Pancreas (tissue), 10 donors: ENCODE measurements around the gene HAO2. TPM values are rescaled to one million over a fixed set of nuclear protein-coding genes. Genes with fewer than 3 reads are reported as not detected.

Experiments used
- ATAC-seq, 4 donors: fragments of 200-7000 bp; cut with Tn5 transposase; one replicate each; pipeline versions ENCODE4 v1.8.0 to v1.9.1; 2020; ENCODE audit warnings: mild to moderate bottlenecking in 4 of 4, moderate library complexity in 4 of 4
- DNase-seq, 6 donors: peaks; one replicate each; pipeline ENCODE4 v3.0.0-alpha.2; 2020
- FAIRE-seq: peaks from 2 replicates; lab custom pipeline; 2012; peaks lifted over from hg19 to GRCh38; lab: Jason Lieb, UNC
- H3K27ac ChIP-seq, 4 donors: fragments of 200-600 bp; sonication (generic); 1 replicate in 3 of 4; 2 replicates in 1 of 4; pipeline versions ENCODE4 v1.5.0 to v1.8.0; 2020
- H3K27me3 ChIP-seq, 4 donors: fragments of 200-600 bp; one replicate each; pipeline ENCODE4 v1.8.0; 2021
- H3K36me3 ChIP-seq, 3 donors: fragments of 200-600 bp; sonication (generic) in 1 of 3; one replicate each; pipeline versions ENCODE4 v1.5.0 to v1.8.0; 2020 to 2021
- H3K4me1 ChIP-seq, 3 donors: fragments of 200-600 bp; one replicate each; pipeline ENCODE4 v1.8.0; 2021
- H3K4me3 ChIP-seq, 4 donors: fragments of 200-600 bp; sonication (generic) in 2 of 4; one replicate each; pipeline versions ENCODE4 v1.5.0 to v1.8.0; 2020 to 2021
- H3K9me3 ChIP-seq, 4 donors: fragments of 200-600 bp; one replicate each; pipeline ENCODE4 v1.8.0; 2021
- WGBS, 2 donors: extraction: QIAGEN DNeasy Blood & Tissue Kit; methylation state at CpG; one replicate each; pipeline ENCODE4 v1.1.7; 2013; 5-methylcytosine and 5-hydroxymethylcytosine counted together
- intact Hi-C, 3 donors: fragments of 100-400 bp; cut with DNase I; formaldehyde crosslinking; loops; one replicate each; pipeline versions ENCODE4 v1.11.1 to v1.14.2; 2022
- polyA plus RNA-seq, 2 donors: library from polyadenylated mRNA; stranded (reverse); fragments of 200-250 nt; gene quantifications; one replicate each; pipeline ENCODE4 v1.2.3, GENCODE V29; 2013
- total RNA-seq, 6 donors: library from RNA; stranded (reverse); fragmentation: NEBNext Ultra II Directional in 4 of 6; extraction: Animal tissue kit (Norgen Biotek cat#: 25700) in 4 of 6; gene quantifications; one replicate each; pipeline versions ENCODE4 v1.2.1 to v1.2.4, GENCODE V29; 2021 to 2023
- TF ChIP-seq, protein P1 (sequence below), 4 donors: fragments of 200-600 bp; sonication (generic) in 3 of 4; IDR thresholded peaks; one replicate each; pipeline versions ENCODE4 v1.5.0 to v1.8.0; 2021; ENCODE audit warnings: antibody characterized with exemption in 4 of 4
- donor health status: healthy with polysubstance abuse.
- donor health status: DM: no; HTN: no; CAD: no; lungs with moderate emphysema.
- donor health status: DM: no; HTN: no; CAD: no.
- donor health status: control.
- donor health status: control.
- donor health status: Bipolar disorder and iron deficiency.
- donor health status: DM: yes; HTN: yes; CAD: no.
- donor health status: DM: no; HTN: no; CAD: no.
- donor health status: DM: no; HTN: no; CAD: no.
- donor health status: DM: yes; HTN: yes; CAD: no.

The HAO2 gene
- total and polyA plus RNA-seq, 8 donors = not detected

DNA sequence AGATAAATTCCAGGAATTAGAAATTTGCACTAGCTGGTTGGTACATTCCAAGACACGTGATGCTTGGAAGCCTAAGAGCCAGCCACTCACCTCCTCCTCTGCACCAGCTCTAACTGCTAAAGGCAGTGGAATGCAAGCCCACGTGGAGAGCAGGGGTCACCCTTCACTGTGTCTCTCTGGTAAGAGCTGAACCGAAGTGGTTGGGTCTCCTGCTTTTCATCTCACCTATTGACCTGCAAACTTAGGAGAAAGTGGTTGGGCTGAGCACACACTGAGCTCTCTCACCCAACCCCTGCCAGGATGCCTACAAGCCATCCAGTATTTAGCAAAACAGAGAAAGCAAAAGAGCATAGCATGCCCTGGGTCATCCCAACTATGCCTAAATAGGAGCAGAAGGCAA is 19.3 kb downstream of the HAO2 start:
- ATAC-seq = no peak
- Histone ChIP-seq H3K27ac (no peak overlapping the region), H3K4me1 (peaks cover 0 to 4% (median 0%) of the 10 kb centered on the region in 3 donors), H3K4me3 (no peak overlapping the region), H3K36me3 (no peaks in the 10 kb centered on the region), H3K27me3 (no peaks in the 10 kb centered on the region), H3K9me3 (no peaks in the 10 kb centered on the region)
- TF ChIP-seq, protein P1, sequence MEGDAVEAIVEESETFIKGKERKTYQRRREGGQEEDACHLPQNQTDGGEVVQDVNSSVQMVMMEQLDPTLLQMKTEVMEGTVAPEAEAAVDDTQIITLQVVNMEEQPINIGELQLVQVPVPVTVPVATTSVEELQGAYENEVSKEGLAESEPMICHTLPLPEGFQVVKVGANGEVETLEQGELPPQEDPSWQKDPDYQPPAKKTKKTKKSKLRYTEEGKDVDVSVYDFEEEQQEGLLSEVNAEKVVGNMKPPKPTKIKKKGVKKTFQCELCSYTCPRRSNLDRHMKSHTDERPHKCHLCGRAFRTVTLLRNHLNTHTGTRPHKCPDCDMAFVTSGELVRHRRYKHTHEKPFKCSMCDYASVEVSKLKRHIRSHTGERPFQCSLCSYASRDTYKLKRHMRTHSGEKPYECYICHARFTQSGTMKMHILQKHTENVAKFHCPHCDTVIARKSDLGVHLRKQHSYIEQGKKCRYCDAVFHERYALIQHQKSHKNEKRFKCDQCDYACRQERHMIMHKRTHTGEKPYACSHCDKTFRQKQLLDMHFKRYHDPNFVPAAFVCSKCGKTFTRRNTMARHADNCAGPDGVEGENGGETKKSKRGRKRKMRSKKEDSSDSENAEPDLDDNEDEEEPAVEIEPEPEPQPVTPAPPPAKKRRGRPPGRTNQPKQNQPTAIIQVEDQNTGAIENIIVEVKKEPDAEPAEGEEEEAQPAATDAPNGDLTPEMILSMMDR (IDR thresholded peaks at IDR 0.05) = no peak
- no peak for DNase-seq
- 32 to 46% methylated on average over 3 of the region's 3 CpGs for WGBS, 2 donors
- FAIRE-seq = no peak
- intact Hi-C loops = no loop called here

DNA sequence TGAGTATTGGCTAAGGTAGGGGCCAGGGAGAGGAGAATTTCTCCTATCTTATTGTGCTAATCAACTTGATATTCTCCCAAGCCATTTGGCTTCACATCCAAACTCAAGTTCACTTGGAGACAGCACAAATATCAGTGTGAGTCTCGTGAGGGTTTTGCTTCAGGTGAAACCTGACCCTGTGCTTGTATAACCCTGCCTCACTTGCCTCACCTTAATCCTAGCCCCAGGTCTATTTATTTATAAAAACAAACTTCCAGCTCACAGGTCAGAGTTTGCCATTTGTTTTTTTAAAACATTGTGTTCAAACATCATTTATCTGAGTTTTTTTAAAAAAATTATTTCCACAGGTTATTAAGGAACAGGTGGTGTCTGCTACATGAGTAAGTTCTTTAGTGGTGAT is 19.9 kb downstream of the HAO2 start:
- FAIRE-seq (no peak), DNase-seq (no peak), ATAC-seq (no peak)
- Histone ChIP-seq H3K27ac (no peak overlapping the region), H3K9me3 (no peaks in the 10 kb centered on the region), H3K4me3 (no peak overlapping the region), H3K36me3 (no peaks in the 10 kb centered on the region), H3K4me1 (peaks cover 0 to 4% (median 0%) of the 10 kb centered on the region in 3 donors), H3K27me3 (no peaks in the 10 kb centered on the region)
- TF ChIP-seq, protein P1 (IDR thresholded peaks at IDR 0.05) = no peak
- 28 to 35% methylated on average over 1 of the region's 1 CpG for WGBS, 2 donors
- intact Hi-C loops = no loop called here

GRCh38 chr1:119390526-119390925 is 21.9 kb downstream of the HAO2 start:
- Histone ChIP-seq H3K27ac (no peak overlapping the region), H3K4me3 (no peak overlapping the region), H3K4me1 (peaks cover 0 to 4% (median 0%) of the 10 kb centered on the region in 3 donors), H3K9me3 (no peaks in the 10 kb centered on the region), H3K36me3 (no peaks in the 10 kb centered on the region), H3K27me3 (no peaks in the 10 kb centered on the region)
- TF ChIP-seq, protein P1 (IDR thresholded peaks at IDR 0.05) = no peak
- intact Hi-C loops = no loop called here
- FAIRE-seq = no peak
- ATAC-seq = no peak
- DNase-seq = no peak

DNA sequence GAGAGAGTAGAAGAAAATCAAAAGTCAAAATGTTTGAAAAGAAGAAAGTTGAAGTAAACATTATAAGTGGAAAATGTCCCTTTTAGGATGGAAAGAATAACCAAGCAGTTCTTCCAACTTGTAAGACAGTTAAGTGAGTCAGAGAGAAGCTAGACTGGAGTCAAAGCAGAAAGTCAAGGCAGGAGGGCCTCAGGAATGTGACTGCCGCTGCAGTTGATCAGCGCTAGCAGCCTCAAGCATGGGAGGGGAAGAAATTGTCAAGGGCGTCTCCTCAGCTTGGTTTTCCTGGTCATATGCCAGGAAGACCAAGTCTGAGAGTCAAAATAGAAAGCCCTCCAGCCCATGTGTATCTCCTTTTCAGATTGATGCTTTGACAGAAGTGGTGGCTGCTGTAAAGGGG is 23.2 kb downstream of the HAO2 start:
- no peaks in the 10 kb centered on the region for H3K27me3 ChIP-seq
- 86 to 90% methylated on average over 3 of the region's 3 CpGs for WGBS, 2 donors
- no peaks in the 10 kb centered on the region for H3K36me3 ChIP-seq
- intact Hi-C loops = no loop called here
- no peak for ATAC-seq
- no peaks in the 10 kb centered on the region for H3K9me3 ChIP-seq
- no peak for DNase-seq
- no peak overlapping the region for H3K4me3 ChIP-seq
- H3K4me1 ChIP-seq = peaks cover 0 to 4% (median 0%) of the 10 kb centered on the region in 3 donors
- H3K27ac ChIP-seq = no peak overlapping the region
- TF ChIP-seq, protein P1 (IDR thresholded peaks at IDR 0.05) = no peak
- FAIRE-seq = no peak

- Histone ChIP-seq H3K27me3 (no peaks in the 10 kb centered on the region), H3K4me3 (no peak overlapping the region), H3K36me3 (no peaks in the 10 kb centered on the region), H3K27ac (no peak overlapping the region), H3K9me3 (no peaks in the 10 kb centered on the region), H3K4me1 (no peaks in the 10 kb centered on the region)
- FAIRE-seq (no peak), ATAC-seq (peak in 1 of 4 donors; percentile 31), DNase-seq (no peak)
- intact Hi-C loops = no loop called here
- TF ChIP-seq, protein P1 (IDR thresholded peaks at IDR 0.05) = no peak
- WGBS, 2 donors = 29 to 68% methylated on average over 1 of the region's 1 CpG
These were observed 25.5 kb downstream of the HAO2 start for GRCh38 chr1:119394085-119394484.
